ENCODE data around the gene PPP2R2D.

Gene PPP2R2D

GRCh38 chr10:131979336-131979735, 78.5 kb downstream of the PPP2R2D start:
- intact Hi-C loops (cut with DNase I; ENCODE audit: low total_unique reads) = no loop called here
- Histone ChIP-seq H3K9me3 (no peaks in the 10 kb centered on the region), H3K27ac (no peak overlapping the region), H3K27me3 (no peaks in the 10 kb centered on the region), H3K4me1 (peaks cover 0 to 28% (median 14%) of the 10 kb centered on the region in 4 donors), H3K4me3 (peak overlapping the region in 1 of 2 donors; percentile 17), H3K36me3 (no peaks in the 10 kb centered on the region)
- DNase-seq = peak in 1 of 2 donors; percentile 48
- TF ChIP-seq CTCF (IDR thresholded peaks at IDR 0.05) = no peak

- H3K27me3 ChIP-seq = no peaks in the 10 kb centered on the region
- intact Hi-C loops (cut with DNase I; ENCODE audit: low total_unique reads) = no loop called here
- H3K4me3 ChIP-seq = peak overlapping the region; percentile 17 to 31
- DNase-seq = peak in 1 of 2 donors; percentile 71
- no peak for TF ChIP-seq CTCF (IDR thresholded peaks at IDR 0.05)
- H3K27ac ChIP-seq = peak overlapping the region in 1 of 2 donors; percentile 9
- peaks cover 0 to 28% (median 14%) of the 10 kb centered on the region in 4 donors for H3K4me1 ChIP-seq
- no peaks in the 10 kb centered on the region for H3K36me3 ChIP-seq
- H3K9me3 ChIP-seq = no peaks in the 10 kb centered on the region
These were observed 79.0 kb downstream of the PPP2R2D start for GRCh38 chr10:131979821-131980270.

- Histone ChIP-seq H3K9me3 (no peaks in the 10 kb centered on the region), H3K27ac (peak overlapping the region in 1 of 2 donors; percentile 9), H3K4me1 (peaks cover 0 to 28% (median 14%) of the 10 kb centered on the region in 4 donors), H3K27me3 (no peaks in the 10 kb centered on the region), H3K4me3 (peak overlapping the region; percentile 31 to 93), H3K36me3 (no peaks in the 10 kb centered on the region)
- DNase-seq = peak in 1 of 2 donors; percentile 19
- no peak for TF ChIP-seq CTCF (IDR thresholded peaks at IDR 0.05)
- intact Hi-C loops (cut with DNase I; ENCODE audit: low total_unique reads) = no loop called here
These were observed 79.5 kb downstream of the PPP2R2D start for GRCh38 chr10:131980321-131980720.

GRCh38 chr10:131980761-131981428, 80.1 kb downstream of the PPP2R2D start:
- no peaks in the 10 kb centered on the region for H3K36me3 ChIP-seq
- H3K4me3 ChIP-seq = peak overlapping the region; percentile 93
- intact Hi-C loops (cut with DNase I; ENCODE audit: low total_unique reads) = no loop called here
- no peak for TF ChIP-seq CTCF (IDR thresholded peaks at IDR 0.05)
- peaks cover 0 to 28% (median 14%) of the 10 kb centered on the region in 4 donors for H3K4me1 ChIP-seq
- peak in 1 of 2 donors; percentile 71 for DNase-seq
- no peaks in the 10 kb centered on the region for H3K9me3 ChIP-seq
- no peaks in the 10 kb centered on the region for H3K27me3 ChIP-seq
- peak overlapping the region; percentile 72 to 82 for H3K27ac ChIP-seq

- peak; percentile 93 to 96 for DNase-seq
- peak within 1 kb of the TSS; percentile 72 to 82 for H3K27ac ChIP-seq
- TF ChIP-seq CTCF (IDR thresholded peaks at IDR 0.05) = peak in 1 of 2 experiments; percentile 4
- H3K4me1 ChIP-seq = peaks cover 0 to 28% (median 14%) of the 10 kb centered on the region in 4 donors
- H3K4me3 ChIP-seq = peak within 1 kb of the TSS; percentile 93
- no peaks in the 10 kb centered on the region for H3K9me3 ChIP-seq
- H3K36me3 ChIP-seq = no peaks in the 10 kb centered on the region
- intact Hi-C loops (cut with DNase I; ENCODE audit: low total_unique reads) = loop anchor here (2.0 kb wide), 1 partner anchor 81 kb away; the partner anchor contains the start of gene PPP2R2D
- no peaks in the 10 kb centered on the region for H3K27me3 ChIP-seq
These were observed 80.8 kb downstream of the PPP2R2D start, which contains the start of gene BNIP3 for GRCh38 chr10:131981429-131982184. Gene BNIP3 (minus strand): TSS chr10:131981923. CDS start chr10:131981806, 117 bp downstream.

Measured in tibial artery (tissue), 4 donors.